HCT116 (cell line): Measurements from ENCODE around the gene TNRC6A.

Experiments used
- POLR2A ChIP-seq: IDR thresholded peaks from 2 replicates; pipeline ENCODE4 v1.7.0; 2011; ENCODE audit warnings: borderline replicate concordance; ENCODE audit not compliant: insufficient read depth, insufficient read length; ENCODE audit errors: extremely low read depth
- YY1 ChIP-seq: IDR thresholded peaks from 2 replicates; pipeline ENCODE4 v1.6.1; 2011; ENCODE audit warnings: low read length, low read depth, moderate library complexity, mild to moderate bottlenecking; ENCODE audit not compliant: insufficient replicate concordance; ENCODE audit errors: extremely low read depth
- TF ChIP-seq, protein P1 (sequence below), 3 experiments: fragments of 200-600 bp in 1 of 3; sonication (generic) in 1 of 3; IDR thresholded peaks in 2 of 3; conservative IDR thresholded peaks in 1 of 3; 2 replicates each; pipeline ENCODE4 v1.5.1; 2012 to 2017; ENCODE audit warnings: low read depth in 2 of 3, low read length in 2 of 3, antibody characterized with exemption in 1 of 3, borderline replicate concordance in 1 of 3, control low read depth in 1 of 3, mild to moderate bottlenecking in 1 of 3, mixed read lengths in 1 of 3, mixed run types in 1 of 3, moderate library complexity in 1 of 3; ENCODE audit not compliant: insufficient read depth in 1 of 3

DNA sequence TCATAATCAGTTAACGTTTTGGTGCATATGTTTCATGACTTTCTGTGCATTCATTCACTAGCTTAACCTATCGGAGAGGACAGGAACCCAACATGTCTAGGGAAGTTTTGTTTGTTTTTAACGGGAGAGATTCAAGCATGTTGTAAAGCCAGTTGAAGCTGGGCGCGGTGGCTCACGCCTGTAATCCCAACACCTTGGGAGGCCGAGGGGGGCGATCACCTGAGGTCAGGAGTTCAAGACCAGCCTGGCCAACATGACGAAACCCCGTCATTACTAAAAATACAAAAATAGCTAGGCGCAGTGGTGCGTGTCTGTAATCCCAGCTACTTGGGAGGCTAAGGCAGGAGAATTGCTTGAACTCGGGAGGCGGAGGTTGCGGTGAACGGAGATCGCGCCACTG lies 1.4 kb upstream of the TNRC6A start:
- TF ChIP-seq YY1 (no peak), POLR2A (no peak)
- TF ChIP-seq, protein P1, sequence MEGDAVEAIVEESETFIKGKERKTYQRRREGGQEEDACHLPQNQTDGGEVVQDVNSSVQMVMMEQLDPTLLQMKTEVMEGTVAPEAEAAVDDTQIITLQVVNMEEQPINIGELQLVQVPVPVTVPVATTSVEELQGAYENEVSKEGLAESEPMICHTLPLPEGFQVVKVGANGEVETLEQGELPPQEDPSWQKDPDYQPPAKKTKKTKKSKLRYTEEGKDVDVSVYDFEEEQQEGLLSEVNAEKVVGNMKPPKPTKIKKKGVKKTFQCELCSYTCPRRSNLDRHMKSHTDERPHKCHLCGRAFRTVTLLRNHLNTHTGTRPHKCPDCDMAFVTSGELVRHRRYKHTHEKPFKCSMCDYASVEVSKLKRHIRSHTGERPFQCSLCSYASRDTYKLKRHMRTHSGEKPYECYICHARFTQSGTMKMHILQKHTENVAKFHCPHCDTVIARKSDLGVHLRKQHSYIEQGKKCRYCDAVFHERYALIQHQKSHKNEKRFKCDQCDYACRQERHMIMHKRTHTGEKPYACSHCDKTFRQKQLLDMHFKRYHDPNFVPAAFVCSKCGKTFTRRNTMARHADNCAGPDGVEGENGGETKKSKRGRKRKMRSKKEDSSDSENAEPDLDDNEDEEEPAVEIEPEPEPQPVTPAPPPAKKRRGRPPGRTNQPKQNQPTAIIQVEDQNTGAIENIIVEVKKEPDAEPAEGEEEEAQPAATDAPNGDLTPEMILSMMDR (IDR thresholded peaks at IDR 0.05 in 2 of 3, conservative IDR thresholded peaks at IDR 0.05 in 1 of 3; ENCODE audit: borderline replicate concordance in 1 of 3, insufficient read depth in 1 of 3, low read depth in 2 of 3, low read length in 2 of 3) = no peak
